Hindlimb muscle (tissue), 1 donor: Measurements from ENCODE around the gene SDHAF4. TPM values are rescaled to one million over a fixed set of nuclear protein-coding genes. Genes with fewer than 3 reads are reported as not detected.
A peak's percentile ranks its signal among the peaks of the same experiment; 100 is the strongest.
"Not testable (repeated sequence)": the region's sequence is repeated elsewhere in the genome, so short reads cannot be mapped to it uniquely, and the experiment has no call there.

Experiments
- DNase-seq: peaks from one replicate; pipeline ENCODE4 v3.0.0-alpha.2; 2013
- polyA plus RNA-seq: library from polyadenylated mRNA; unstranded; fragments of 120-200 nt; gene quantifications from one replicate; pipeline ENCODE4 v1.2.1, GENCODE V29; 2013; ENCODE audit not compliant: insufficient read length

Gene SDHAF4
- 15.7 TPM for polyA plus RNA-seq

DNA sequence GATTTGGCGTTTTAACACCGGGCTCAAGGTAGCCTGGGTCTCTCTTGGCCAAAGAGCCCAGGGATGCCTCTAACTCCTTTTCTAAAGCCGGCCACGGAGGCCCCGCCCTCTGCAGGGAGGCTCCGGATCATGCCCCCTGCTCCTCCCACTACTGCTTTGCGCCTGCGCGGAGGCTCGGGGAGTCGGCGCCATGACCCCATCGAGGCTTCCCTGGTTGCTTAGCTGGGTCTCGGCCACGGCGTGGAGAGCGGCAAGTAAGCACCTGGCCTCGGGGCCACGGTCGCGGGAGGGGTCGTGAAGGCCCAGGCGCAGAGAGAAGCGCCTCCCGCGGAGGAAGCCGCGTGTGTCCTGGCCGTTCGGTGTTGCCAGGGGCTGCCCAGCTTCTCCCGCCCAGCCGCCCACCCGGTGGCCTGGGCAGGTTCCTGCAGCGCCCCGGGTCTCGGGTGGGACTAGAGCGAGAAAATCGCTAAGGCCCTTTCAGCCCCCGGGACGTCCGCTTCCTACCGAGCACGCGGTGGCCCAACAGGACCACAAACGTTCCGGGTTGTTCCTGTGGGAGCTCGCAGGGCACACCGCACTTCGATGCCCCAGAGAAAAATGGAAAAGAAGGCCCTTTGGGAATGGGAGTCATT lies at the start of gene SDHAF4:
Gene SDHAF4, plus strand, starts transcription at position 180 of the 632 bp plus-strand sequence. Its CDS starts 11 bp downstream, at position 191.
- peak; percentile 94 for DNase-seq

DNA sequence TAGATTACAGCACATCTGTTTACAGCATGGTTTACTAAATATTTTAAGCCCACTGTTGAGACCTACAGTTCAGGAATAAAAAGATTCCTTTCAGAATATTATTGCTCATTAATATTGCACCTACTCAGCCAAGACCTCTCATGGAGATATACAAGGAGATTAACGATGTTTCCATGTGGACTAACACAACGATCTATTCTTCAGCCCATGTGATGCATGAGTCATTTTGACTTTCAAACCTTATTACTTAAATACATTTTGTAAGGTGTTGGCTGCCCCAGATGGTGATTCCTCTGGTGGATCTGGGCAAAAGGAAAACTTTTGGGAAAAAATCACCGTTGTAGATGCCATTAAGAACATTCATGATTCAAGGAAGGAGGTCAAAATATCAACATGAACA lies 48.0 kb upstream of the SDHAF4 start:
- no peak for DNase-seq

DNA sequence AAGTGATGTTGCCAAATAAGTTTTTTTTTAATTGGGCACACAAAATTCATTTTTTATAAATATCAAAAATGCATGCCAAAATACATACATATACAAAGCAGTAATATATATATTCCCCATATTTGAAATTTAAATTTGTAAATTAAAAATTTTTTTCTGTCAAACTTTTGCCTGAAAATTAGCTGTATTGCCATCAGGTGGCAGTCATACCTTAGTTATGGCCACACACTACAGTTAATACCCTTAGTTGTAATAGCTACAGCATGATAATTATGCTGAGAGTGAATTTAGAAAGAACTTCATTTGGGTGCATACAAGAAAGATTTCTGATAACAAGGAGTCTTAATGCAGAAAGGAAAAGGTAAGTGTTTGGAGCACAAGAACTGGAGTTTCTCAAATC lies 46.2 kb upstream of the SDHAF4 start:
- DNase-seq: no peak

DNA sequence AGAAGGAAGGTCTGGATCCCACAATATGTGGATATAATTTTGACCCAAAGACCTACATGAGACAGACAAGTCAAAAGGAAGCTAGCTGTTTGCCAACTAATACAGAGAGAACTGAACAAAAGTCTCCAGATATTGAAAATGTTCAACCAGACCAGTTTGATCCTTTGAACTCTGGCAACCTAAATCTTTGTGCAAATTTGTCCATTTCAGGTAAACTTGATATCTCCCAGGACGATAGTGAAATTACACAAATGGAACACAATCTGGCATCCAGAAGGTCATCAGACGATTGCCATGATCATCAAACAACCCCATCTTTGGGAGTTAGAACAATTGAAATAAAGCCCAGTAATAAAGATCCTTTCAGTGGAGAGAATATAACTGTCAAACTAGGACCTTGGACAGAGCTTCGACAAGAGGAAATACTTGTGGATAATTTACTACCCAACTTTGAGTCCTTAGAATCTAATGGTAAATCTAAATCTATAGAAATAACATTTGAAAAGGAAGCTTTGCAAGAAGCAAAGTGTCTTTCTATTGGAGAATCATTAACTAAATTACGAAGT lies 41.9 kb upstream of the SDHAF4 start:
- DNase-seq: no peak

DNA sequence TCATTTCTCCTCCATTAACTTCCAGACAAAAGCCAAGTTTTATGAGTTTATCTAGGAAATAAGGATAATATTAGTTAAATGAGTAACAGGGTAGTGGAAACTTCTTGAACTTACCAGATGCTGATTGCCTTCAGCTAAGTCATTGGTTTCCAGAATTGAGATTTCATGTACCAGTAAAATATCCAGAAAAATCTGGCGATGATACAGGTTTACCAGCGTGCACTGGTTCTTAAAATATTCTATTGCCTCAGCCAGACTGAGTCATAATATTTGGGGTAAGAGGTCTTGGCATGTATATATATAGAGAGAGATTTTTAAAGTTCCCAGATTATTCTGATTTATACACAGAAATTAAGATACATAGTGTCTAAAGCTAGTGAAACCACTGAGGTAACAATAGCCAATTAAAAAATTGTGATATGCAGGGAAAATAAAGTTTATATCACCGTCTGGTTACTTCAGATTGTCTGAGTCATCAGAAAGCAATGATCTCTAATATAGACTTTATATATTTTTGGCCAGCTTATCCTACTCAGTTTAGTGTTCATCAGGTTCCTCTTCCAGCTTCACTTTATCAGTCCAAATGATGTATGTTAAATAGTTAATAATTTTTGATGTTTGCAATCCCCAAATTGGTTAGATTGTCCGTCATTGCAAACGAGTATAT lies 39.5 kb upstream of the SDHAF4 start:
- no peak for DNase-seq

DNA sequence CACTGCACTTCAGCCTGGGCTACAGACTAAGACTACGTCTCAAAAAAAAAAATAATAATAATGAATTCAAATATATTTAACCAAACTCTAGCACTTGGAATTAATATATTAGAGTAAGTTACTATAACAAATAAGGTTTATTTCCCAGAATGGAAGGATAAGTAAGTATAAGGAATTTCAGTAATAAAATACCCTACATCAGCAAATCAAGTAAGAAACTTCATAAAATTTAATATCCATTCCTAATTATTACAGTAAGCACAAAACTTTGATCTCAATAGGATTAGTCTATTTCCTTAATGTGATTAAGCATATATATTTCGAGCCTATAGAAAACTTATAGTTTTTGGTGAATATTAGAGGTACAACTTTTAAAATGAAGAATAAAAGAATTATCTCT lies 36.7 kb upstream of the SDHAF4 start:
- no peak for DNase-seq

DNA sequence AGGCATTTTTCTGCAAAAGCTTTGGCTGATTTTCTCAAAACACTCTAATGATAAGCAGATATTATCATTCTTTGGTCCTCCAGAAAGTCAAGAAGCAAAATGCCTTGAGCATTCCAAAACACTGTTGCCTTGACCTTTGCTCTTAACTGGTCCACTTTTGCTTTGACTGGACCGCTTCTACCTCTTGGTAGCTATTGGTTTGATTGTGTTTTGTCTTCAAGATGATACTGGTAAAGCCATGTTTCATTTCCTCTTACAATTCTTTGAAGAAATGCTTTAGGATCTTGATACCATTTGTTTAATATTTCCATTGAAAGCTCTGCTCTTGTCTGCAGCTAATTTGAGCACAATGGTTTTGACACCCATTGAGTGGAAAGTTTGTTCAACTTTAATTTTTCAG lies 35.6 kb upstream of the SDHAF4 start:
- DNase-seq: no peak

DNA sequence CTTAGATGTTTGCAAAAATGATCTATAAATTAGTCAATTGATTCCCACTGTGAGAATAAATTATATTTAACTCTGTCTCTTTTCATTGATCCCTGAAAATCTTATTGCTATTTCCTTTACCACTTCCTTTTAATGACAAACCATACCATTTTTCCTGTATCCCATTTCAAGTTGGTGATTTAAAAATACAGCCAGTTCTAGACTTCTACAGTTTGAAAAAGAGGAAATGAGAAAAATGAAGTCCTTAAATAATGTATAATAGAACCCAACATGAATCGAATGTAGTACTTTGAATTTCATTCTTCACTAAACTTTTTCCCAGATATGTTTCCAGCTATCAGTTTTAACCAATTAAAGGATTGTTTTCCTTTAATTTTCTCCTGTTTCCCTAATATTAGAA lies 29.5 kb upstream of the SDHAF4 start:
- no peak for DNase-seq

DNA sequence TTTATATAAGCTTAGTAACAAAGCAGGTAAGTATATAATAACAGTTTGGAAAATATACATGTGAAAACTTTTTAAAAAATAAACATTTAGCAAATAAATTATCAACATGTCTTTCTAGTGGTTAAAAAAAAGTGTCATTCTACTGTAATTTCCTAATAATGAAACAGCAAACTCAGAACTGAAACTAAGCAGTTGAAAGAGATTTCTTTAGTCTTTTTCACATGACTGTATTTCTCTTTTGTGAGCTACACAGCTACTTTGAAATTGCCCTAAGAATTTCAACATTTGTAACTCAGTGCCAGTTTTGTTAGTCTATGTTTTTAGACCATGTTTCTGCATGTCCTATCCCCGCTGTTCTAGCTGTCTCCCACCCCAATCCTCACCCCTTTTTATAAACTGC lies 28.4 kb upstream of the SDHAF4 start:
- no peak for DNase-seq

DNA sequence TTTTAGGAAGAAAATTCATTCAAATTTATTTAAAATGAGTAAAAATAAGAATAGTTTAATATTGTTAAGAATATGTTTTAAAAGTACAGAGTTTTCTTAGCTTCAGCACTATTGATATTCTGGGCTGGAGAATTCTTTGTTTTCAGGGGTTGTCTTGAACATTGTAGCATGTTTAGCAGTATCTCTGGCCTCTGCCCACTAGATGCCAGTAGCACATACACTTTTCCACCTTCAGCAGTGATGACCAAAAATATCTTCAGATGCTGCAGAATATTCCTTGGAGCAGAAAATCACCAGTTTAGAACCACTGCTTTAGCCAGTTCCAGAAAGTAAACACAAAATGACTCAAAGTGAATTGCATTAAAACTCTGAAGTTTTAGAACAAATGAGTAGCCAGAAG lies 19.4 kb upstream of the SDHAF4 start:
- DNase-seq: peak; percentile 15

DNA sequence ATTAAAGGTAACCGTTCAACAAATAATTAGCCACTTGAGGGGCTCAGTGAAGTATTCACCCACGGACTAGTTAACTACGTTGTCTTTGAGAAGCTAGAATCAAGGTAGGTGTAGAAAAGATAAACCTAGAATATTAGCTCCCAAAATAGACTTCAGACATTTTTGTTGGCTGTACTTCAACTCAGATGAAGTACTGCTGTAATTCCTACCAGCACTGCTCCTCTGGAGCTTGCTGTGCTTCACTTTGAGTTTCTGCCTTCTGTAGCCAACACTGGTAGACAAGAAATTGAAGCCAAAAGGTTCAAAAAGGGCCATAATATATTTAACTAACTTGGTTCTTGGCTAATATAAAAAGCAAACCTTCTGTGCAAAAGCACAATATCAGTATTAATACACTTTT lies 18.8 kb upstream of the SDHAF4 start:
- no peak for DNase-seq

DNA sequence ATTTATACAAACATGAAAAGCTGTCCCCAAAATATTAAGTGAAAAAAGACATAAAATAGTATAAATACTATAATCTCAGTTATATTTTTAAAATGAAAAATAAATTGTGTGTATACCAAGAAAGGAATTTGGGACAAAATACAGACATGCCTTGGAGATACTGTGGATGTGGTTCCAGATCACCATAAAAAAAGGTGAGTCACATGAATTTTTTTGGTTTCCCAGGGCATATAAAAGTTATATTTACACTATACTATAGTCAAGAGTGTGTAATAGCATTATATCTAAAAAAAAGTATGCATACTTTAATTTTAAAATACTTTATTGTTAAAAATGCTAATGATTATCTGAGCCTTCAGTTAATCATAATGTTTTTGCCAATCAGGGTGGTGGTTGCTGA lies 17.4 kb upstream of the SDHAF4 start:
- no peak for DNase-seq

DNA sequence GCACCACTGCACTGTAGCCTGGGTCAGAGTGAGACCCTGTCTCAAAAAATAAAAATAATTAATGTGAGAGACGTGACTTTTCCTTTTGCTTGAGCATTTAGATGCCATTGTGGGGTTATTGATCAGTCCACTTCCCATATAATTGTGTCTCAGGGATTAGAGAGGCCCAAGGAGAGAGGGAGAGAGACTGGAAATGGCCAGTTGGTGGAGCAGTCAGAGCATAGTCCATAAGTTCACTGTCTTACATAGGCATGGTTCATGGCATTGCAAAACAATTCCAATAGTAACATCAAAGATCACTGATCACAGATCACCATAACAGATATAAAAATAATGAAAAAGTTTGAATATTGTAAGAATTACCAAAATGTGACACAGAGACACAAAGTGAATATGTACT lies 15.2 kb upstream of the SDHAF4 start:
- DNase-seq: no peak

DNA sequence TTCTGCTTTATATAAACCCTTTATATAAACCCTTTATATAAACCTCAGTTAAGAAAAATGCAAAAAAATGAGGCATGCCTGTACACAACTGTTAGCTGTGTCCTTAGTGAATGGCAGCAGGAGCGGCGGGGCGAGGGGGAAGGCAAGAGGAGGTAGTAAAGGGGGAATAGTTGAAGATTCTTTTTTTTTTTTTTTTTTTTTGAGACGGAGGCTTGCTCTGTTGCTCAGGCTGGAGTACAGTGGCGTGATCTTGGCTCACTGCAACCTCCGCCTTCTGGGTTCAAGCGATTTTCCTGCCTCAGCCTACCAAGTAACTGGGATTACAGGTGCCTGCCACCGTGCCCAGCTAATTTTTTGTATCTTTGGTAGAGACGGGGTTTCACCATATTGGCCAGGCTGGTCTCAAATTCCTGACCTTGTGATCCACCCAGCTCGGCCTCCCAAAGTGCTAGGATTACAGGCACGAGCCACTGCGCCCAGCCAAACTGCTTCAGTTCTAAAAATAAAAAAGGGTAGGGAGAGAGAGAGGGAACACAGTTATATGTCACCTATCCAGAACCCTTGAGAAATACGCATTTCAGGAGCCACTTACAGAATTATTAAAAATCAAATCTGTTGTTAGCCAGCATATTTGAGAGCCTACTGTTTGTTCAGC lies 14.3 kb upstream of the SDHAF4 start:
- not testable (repeated sequence) for DNase-seq

DNA sequence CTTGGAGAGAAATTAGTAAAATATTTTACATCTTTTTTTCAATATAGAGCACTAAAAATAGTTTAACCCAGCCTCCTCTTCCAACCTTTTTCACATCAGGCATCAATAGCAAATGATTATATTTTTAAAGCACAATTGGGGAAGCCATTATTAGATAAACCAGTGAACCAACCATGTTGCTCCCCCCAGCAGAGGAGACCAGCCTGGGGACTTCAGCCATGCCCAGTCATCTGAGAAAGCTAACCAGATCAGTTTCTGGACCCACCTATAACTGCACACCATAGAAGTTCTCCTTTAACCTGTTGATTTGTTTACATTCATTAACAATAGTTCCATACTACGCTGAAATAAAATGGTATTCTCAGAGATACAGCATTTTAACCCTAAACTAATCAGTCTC lies 13.8 kb upstream of the SDHAF4 start:
- no peak for DNase-seq

DNA sequence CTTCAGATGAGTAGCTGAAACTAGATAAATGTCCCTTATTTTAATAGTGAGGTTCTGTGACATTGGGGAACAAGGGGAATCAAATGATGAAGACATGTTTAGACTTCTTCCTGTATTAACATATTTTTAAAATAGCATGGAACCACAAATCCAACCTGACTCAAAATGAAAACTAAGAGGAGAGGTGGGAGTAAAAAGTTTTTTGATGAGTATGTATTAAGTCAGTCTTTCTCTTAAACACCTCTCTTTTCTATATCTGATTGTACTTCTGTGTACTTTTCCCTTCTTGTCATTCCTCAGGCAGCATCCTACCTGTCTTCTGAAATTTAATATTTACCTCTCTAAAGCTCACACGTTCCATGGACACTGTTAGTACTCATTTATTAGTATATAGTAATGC lies 8.7 kb upstream of the SDHAF4 start:
- no peak for DNase-seq

DNA sequence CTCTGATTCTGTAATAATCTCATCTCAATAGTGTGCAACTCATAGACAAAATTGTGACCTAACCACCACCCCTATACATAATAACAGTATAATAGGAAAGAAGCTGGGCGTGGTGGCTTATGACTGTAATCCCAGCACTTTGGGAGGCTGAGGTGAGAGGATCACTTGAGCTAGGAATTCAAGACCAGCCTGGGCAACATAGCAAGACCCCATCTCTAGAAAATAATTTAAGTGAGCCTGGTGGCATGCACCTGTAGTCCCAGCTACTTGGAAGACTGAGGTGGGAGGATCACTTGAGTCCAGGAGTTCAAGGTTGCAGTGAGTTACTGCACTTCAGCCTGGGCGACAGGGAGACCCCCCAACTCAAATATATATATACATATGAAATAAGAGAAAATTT lies 4.3 kb upstream of the SDHAF4 start:
- DNase-seq: not testable (repeated sequence)

DNA sequence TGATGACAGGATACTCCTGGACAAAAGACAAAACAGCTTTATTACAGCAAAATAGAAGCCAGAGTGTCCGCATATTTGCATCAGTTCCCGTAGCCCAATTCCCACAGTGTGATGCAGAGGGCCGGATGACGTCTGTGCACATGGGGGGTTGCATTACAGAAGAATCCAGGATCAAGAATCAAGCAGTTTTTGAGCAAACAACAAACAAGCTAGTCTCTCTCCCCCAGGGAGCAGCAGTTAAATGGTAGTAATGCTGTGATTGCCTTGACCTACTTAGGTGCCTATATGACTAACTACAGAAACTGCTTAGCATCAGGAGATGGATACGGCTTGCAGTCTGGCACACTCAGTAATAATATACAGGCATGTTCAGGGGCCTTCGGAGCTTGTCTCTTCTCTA lies 3.2 kb upstream of the SDHAF4 start:
- DNase-seq: peak; percentile 16

DNA sequence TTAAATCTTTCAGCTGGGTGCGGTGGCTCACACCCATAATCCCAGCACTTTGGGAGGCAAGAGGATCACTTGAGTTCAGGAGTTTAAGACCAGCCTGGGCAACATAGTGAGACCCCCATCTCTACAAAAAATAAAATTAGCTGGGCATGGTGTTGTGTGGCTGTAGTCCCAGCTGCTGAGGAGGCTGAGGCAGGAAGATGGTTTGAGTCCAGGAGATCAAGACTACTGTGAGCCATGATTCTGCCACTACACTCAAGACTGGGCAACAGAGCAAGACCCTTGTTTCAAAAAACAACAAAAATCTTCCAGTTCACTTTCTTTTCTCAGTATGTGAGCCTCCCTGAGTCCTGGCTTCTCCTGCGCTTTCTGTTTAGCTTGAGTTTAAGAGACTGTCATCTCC lies 7.9 kb downstream of the SDHAF4 start:
- no peak for DNase-seq

DNA sequence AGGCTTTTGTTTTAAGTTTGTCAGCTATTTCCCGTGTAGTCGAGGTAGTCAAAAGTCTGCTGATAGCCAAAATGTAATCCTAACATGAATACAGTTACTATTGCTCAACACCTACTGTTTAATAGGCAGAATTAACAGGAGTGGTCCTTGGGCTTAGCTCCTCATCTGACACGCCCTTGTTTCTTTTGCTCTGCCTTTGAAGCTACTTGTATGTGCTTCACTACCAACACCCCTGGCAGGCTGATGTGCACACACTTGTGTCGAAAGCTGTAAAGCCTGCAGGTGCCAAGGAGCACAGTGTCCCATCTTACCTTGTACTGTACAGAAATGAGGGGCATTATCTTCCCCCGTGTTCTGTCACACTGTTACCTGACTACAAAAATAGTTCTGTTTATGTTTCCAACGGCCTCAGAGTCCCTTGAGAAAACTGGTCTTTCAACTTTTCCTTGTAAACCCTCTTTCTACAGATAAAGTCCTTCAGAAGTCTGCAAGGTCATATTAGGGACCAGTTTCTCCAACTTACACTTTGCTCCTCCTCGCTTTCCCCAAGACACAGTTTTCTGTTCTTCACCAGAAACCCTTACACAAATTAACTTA lies 9.3 kb downstream of the SDHAF4 start:
- DNase-seq: no peak

DNA sequence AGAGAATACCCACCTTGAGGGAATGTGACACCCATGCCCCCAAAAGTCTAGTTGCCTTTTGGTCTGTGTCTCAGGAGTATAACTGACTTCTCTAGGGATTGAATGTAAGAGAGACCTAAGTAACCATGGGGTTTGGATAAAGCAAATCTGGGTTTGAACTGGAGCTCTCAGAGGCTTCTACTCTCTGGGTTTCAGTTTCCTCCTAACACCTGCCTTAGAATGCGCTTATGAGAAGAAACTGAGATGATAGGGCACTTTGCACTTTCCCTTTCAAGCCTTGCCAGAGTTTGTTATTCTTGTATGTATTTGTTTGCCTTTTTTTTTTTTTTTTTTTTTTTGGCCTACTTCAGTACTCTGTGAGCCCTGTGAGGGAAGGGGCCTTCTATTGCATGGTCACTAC lies 19.4 kb downstream of the SDHAF4 start:
- DNase-seq: no peak

DNA sequence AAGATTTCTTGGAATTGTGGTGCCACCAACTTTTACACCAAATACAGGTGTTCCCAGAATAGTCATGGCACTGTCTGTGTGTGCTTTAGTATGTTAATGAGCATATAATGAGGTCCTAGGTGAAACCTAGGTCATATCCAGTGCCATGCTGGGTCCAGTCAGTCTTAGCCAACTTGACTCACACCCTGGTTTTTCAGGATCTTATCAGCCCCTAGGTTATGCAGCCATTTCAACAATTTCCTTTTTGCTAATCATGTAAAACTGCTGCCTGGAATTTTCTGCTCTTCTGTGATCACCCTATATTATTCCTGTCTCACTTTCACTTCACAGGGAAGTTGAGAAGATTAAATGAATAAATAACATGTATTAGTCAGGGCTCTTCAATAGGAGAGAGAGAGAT lies 23.7 kb downstream of the SDHAF4 start:
- DNase-seq: no peak

DNA sequence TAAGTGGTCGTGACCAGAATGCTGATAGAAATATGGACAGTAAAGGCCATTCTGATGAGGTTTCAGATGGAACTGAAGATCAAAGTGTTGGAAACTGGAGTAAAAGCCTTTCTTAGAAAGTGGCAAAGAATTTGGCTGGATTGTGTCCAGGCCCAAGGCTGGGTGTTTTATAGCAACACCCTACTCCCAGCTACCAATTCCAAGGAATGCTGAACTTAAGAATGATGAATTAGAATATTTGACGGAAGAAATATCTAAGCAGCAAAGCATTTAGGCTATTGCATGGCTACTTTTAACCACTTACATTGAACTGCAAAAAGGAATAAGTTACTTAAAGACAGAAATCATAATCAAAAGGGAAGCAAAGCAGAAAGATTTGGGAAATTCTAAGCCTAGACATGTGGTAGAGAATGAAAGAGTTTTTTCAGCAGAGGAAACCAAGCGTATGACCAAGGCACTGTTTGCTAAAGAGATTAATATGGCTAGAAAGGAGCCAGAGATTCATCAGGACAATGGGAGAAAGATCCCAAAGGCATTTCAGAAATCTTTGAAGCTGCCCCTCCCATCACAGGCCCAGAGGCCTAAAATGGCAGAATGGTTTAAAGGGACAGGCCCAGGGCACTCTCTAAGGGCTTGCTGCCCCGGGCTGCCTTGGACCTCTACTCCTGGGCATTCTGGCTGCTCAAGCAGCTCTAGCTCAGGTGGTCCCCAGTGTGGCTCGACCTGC lies 25.8 kb downstream of the SDHAF4 start:
- DNase-seq: no peak
